Measurements from ENCODE around the gene EML6. TPM values are rescaled to one million over a fixed set of nuclear protein-coding genes. Genes with fewer than 3 reads are reported as not detected.
"Not testable (repeated sequence)": the region's sequence is repeated elsewhere in the genome, so short reads cannot be mapped to it uniquely, and the experiment has no call there.

EML6 gene
- total RNA-seq, 2 donors from 2014 or later = 0.96 to 2.0 TPM

DNA sequence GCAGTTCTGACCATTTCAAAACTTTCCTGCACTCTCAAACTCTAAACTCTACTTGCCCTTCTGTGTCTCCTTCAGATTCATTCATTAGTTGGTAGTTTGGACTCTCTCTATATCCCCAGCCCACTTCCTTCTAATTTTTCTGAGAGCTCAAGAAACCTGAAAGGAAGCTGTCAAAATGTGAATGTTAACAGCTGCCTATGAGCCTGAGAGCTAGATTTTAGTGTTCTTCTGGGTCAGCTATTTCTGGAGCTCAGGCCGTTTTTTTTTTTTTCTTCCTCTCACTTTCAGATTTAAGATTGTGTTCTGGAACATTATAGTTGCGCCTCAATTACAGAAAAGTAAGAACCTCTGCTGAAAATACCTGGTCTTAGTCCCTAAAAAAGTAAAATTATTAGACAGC is 253.7 kb downstream of the EML6 start:
- peaks cover 35% of the 10 kb centered on the region for H3K4me1 Mint-ChIP-seq (ENCODE audit: low read depth)

DNA sequence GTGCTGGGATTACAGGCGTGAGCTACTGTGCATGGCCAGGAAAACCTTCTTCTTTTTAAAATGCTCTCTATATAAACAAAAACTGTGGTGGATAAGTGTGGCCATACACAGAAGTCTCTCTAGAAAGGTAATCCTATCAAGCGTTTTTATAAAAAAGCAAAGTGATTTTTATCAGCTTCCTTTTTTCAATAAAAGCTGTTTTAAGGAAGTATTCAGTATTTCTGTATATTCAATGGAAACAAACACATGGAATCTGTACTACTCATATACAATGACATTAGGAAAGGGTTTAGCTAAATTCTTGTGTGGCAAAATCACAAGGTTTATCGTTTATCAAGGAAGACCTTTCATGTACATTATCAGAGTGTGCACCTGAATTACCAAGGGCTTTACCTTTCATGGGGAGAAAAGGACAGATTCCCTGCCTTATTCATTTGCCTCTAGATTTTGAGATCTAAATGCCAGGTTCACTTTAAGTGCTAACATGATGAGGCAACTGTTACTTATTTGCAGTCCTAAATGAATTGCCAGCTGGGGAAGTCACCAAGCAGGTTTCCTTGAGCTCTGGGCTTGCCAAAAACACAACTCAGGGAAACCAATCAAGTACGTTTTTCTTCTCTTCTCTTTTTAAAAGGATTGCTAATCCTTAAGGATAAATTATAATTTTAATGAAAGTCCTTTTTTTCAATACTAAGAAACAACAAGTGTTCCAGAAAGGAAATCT is 256.0 kb downstream of the EML6 start:
- H3K4me3 Mint-ChIP-seq = no peak overlapping the region
- peak overlapping the region; percentile 73 for H3K27ac Mint-ChIP-seq
- H3K27me3 Mint-ChIP-seq (ENCODE audit: low read depth) = no peaks in the 10 kb centered on the region
- H3K36me3 Mint-ChIP-seq (ENCODE audit: insufficient read depth in 2 of 2) = peaks cover 0 to 2% of the 10 kb centered on the region in 2 donors
- no peak for ATAC-seq (replicated peaks in 1 of 2)
- no peak for DNase-seq
- peaks cover 35% of the 10 kb centered on the region for H3K4me1 Mint-ChIP-seq (ENCODE audit: low read depth)
- H3K9me3 Mint-ChIP-seq = no peaks in the 10 kb centered on the region

More for the DNA sequence above, 253.7 kb downstream of the EML6 start:
- H3K27me3 Mint-ChIP-seq (ENCODE audit: low read depth) = no peaks in the 10 kb centered on the region
- H3K9me3 Mint-ChIP-seq = no peaks in the 10 kb centered on the region
- H3K27ac Mint-ChIP-seq = peak overlapping the region; percentile 20
- H3K4me3 Mint-ChIP-seq = no peak overlapping the region
- ATAC-seq (replicated peaks in 1 of 2) = no peak
- no peak for DNase-seq
- peaks cover 0 to 2% of the 10 kb centered on the region in 2 donors for H3K36me3 Mint-ChIP-seq (ENCODE audit: insufficient read depth in 2 of 2)

DNA sequence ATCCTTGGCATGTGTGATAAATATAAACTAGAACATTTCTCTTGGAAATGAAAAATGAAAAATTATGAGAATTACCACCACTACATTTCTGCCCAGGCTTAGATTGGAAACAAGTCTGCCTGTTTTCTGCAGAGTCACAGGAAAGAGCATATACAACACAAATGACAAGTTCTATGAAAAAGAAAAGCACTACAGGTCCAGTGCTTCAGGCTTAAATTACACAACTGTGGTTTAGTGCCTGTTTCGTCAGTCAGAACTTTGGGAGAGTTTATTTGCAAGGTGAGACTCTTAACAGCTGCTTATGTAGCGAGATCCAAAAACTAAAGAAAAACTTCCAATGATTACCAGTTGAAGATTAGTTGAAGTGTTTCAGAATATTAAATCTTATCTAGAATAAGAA is 257.9 kb downstream of the EML6 start:
- no peak overlapping the region for H3K27ac Mint-ChIP-seq
- ATAC-seq (replicated peaks in 1 of 2) = no peak
- peaks cover 38% of the 10 kb centered on the region for H3K4me1 Mint-ChIP-seq (ENCODE audit: low read depth)
- H3K36me3 Mint-ChIP-seq (ENCODE audit: insufficient read depth in 2 of 2) = peaks cover 0 to 7% of the 10 kb centered on the region in 2 donors
- no peaks in the 10 kb centered on the region for H3K27me3 Mint-ChIP-seq (ENCODE audit: low read depth)
- no peak overlapping the region for H3K4me3 Mint-ChIP-seq
- H3K9me3 Mint-ChIP-seq = no peaks in the 10 kb centered on the region
- no peak for DNase-seq

DNA sequence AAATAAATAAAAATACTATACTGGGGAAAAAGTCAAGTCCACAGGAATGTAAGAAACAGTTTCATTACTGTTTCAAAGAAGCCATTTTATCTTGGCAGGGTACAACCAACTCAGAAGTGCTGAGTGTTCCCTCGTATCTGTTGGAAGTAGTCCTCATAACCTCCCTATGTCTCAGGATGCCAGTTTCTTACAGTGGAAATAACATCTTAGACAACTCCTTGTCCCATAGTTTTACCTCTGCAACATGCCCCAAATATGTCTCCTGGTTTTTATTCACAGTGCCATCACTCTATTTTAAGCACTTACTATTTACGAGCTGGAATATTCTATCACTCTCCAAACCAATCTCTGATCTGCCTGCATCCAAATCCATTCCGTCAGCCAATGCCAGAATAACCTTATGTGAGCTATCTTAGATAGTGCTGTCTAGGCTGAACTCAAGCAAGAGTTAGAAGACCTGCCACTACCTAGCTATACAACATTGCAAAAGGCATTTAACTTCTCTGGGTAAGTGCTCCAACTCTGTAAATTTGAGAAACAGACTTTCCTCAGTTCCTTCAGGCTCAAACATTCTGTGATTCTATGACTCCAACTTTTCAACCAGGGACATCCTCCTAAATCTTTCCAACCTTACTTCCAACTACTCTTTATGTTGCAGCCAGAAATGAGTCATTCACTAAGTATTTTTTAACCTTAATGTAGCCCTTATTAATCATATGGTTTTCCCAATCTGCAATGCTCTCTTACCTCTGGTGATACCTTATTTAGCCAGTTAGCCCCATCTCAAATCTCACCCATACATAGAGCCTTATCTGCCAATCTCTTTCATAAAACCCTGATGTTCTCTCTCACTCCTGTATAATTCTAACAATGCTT is 260.1 kb downstream of the EML6 start:
- ATAC-seq (replicated peaks in 1 of 2) (no peak), DNase-seq (no peak)
- Mint-ChIP-seq H3K4me3 (no peak overlapping the region), H3K27ac (peak overlapping the region; percentile 8), H3K4me1 (ENCODE audit: low read depth) (peaks cover 23% of the 10 kb centered on the region), H3K27me3 (ENCODE audit: low read depth) (no peaks in the 10 kb centered on the region), H3K36me3 (ENCODE audit: insufficient read depth in 2 of 2) (peaks cover 2 to 8% of the 10 kb centered on the region in 2 donors), H3K9me3 (no peaks in the 10 kb centered on the region)

DNA sequence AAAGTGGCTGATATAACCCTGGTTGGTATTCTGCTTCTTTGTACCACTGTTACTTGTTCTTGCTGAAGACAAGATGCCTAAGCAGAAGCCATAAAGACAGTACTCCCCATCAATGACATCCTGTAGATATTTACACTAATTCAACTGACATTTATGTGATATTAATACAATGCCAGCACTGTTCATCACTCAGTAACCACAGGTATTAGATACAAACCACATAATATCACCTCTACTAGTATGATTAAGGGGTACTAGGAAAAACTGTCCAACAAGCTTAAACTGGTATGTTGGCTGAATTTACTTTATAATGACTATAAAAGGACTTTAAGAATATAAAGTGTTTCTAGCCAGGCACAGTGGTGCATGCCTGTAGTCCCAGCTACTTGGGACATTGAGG is 261.0 kb downstream of the EML6 start:
- Mint-ChIP-seq H3K4me1 (ENCODE audit: low read depth) (peaks cover 25% of the 10 kb centered on the region), H3K36me3 (ENCODE audit: insufficient read depth in 2 of 2) (peaks cover 2 to 8% of the 10 kb centered on the region in 2 donors), H3K27ac (no peak overlapping the region), H3K4me3 (no peak overlapping the region), H3K9me3 (no peaks in the 10 kb centered on the region), H3K27me3 (ENCODE audit: low read depth) (no peaks in the 10 kb centered on the region)
- ATAC-seq (replicated peaks in 1 of 2) (no peak), DNase-seq (no peak)

DNA sequence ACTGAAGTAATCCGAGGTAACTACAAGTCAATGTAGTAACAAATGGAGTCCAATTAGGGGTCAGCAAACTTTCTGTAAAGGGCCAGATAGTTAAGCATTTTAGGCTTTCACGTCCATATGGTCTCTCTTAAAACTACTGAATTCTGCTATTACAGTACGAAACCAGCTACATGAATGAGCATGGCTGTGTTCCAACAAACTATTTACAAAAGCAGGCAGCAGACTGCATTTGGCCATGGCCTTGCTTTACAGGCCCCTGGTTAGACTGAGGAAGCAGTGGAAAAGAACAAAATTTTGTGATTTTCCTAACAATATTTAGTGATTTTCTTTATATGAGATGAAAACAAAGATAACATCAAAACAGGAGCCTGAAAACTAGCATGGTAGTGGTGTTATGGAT is 262.8 kb downstream of the EML6 start:
- ATAC-seq (replicated peaks in 1 of 2) (no peak), DNase-seq (no peak)
- Mint-ChIP-seq H3K36me3 (ENCODE audit: insufficient read depth in 2 of 2) (peaks cover 2 to 8% of the 10 kb centered on the region in 2 donors), H3K4me3 (no peak overlapping the region), H3K9me3 (no peaks in the 10 kb centered on the region), H3K4me1 (ENCODE audit: low read depth) (peaks cover 15% of the 10 kb centered on the region), H3K27me3 (ENCODE audit: low read depth) (no peaks in the 10 kb centered on the region), H3K27ac (peak overlapping the region; percentile 57)

DNA sequence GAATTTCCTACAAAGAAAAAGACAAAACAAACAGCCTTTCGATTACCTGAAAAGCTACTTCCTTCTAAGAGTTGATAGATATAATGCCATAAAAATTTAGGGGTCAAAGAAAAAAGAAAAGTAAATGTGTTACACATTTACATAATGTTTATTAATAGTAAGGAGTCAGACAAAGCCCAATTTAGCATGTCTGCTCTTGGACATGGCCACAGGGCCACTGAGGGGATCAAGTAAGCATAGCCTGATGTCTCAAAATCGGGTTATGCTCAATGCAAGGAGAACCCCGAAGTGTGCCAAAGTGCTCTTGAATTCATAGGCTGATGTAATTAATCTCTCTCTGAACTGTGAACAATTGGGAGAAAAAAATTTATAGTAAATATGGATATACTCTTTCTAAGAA is 265.1 kb downstream of the EML6 start:
- Mint-ChIP-seq H3K4me3 (no peak overlapping the region), H3K4me1 (ENCODE audit: low read depth) (peaks cover 26% of the 10 kb centered on the region), H3K27me3 (ENCODE audit: low read depth) (no peaks in the 10 kb centered on the region), H3K9me3 (no peaks in the 10 kb centered on the region), H3K27ac (peak overlapping the region; percentile 70), H3K36me3 (ENCODE audit: insufficient read depth in 2 of 2) (peaks cover 2 to 8% of the 10 kb centered on the region in 2 donors)
- DNase-seq (no peak), ATAC-seq (replicated peaks in 1 of 2) (no peak)

DNA sequence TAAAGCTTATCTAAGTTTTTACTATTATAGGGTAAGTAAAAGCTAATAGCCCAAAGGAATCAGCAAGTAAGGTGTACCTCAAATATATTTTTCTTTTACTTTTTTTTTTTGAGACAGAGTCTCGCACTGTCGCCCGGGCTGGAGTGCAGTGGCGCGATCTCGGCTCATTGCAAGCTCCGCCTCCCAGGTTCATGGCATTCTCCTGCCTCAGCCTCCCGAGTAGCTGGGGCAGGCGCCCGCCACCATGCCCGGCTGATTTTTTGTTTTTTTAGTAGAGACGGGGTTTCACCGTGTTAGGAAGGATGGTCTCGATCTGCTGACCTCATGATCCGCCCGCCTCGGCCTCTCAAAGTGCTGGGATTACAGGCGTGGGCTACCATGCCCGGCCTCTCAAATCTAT is 267.2 kb downstream of the EML6 start:
- H3K4me3 Mint-ChIP-seq; DNase-seq; H3K27ac Mint-ChIP-seq; ATAC-seq (replicated peaks in 1 of 2); H3K36me3 Mint-ChIP-seq (ENCODE audit: insufficient read depth in 2 of 2); H3K9me3 Mint-ChIP-seq; H3K27me3 Mint-ChIP-seq (ENCODE audit: low read depth): not testable (repeated sequence)
- peaks cover 37% of the 10 kb centered on the region for H3K4me1 Mint-ChIP-seq (ENCODE audit: low read depth)

DNA sequence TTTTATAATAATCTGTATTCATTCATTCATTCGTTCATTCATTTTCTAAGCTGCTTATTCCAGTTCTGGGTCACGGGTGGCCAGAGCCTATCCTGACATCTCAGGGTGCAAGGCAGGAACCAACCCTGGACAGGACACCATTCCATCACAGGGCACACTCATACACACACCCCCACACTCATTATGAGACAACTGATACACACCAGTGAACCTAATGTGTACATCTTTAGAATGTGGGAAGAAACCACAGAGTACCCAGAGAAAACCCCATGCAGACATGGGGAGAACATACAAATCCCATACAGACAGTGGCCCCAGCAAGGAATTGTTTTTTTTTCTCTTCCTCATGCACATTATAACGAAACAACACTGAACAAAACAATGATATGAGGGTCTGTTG is 272.1 kb downstream of the EML6 start:
- Mint-ChIP-seq H3K36me3 (ENCODE audit: insufficient read depth in 2 of 2) (no peaks in the 10 kb centered on the region), H3K27me3 (ENCODE audit: low read depth) (no peaks in the 10 kb centered on the region), H3K9me3 (no peaks in the 10 kb centered on the region), H3K27ac (no peak overlapping the region), H3K4me3 (no peak overlapping the region), H3K4me1 (ENCODE audit: low read depth) (peaks cover 67% of the 10 kb centered on the region)
- ATAC-seq (replicated peaks in 1 of 2) = peak in 1 of 2 donors; percentile 47
- DNase-seq = no peak

DNA sequence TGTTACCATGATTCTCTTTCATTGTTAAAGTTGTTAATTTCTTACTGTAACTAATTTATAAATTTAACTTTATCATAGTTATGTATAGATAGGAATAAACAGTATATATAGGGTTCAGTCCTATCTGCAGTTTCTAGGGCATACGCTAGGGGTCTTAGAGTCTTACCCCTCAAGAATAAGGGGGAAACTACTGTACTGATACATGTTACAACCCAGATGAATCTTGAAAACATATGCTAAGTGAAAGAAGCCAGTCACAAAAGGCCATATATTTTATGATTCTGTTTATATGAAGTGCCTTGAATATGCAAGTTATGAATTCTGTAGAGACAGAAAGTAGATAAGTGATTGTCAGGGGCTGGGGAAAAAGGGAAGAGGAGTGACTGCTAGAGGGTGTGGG is 274.4 kb downstream of the EML6 start:
- no peak for ATAC-seq (replicated peaks in 1 of 2)
- no peaks in the 10 kb centered on the region for H3K9me3 Mint-ChIP-seq

DNA sequence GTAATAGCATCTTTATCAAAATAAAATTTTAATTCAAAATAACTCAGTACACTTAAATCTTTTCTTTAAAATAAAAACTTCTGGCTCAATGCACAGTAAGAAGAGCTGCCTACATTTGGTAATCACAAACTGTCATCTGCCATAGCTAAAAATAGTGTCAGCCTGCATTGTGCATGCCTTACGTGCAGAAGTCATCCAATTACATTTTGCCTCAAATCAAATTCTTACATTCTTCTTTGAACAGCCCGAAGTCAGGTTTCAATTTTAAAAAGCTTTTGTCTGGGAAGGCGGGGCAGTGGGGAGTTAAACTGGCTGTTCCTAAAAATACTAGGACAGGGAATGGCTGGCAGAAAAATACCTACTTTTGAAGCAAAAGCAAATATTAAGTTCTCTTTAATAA is 275.7 kb downstream of the EML6 start:
- H3K27me3 Mint-ChIP-seq (ENCODE audit: low read depth) = no peaks in the 10 kb centered on the region
- H3K4me1 Mint-ChIP-seq (ENCODE audit: low read depth) = peaks cover 55% of the 10 kb centered on the region
- ATAC-seq (replicated peaks in 1 of 2) = no peak
- no peak overlapping the region for H3K27ac Mint-ChIP-seq
- H3K36me3 Mint-ChIP-seq (ENCODE audit: insufficient read depth in 2 of 2) = no peaks in the 10 kb centered on the region
- H3K4me3 Mint-ChIP-seq = peak overlapping the region in 1 of 2 donors; percentile 25
- no peaks in the 10 kb centered on the region for H3K9me3 Mint-ChIP-seq
- DNase-seq = no peak

More for the DNA sequence above, 274.4 kb downstream of the EML6 start:
- no peaks in the 10 kb centered on the region for H3K36me3 Mint-ChIP-seq (ENCODE audit: insufficient read depth in 2 of 2)
- H3K4me1 Mint-ChIP-seq (ENCODE audit: low read depth) = peaks cover 62% of the 10 kb centered on the region
- no peak overlapping the region for H3K27ac Mint-ChIP-seq
- H3K27me3 Mint-ChIP-seq (ENCODE audit: low read depth) = no peaks in the 10 kb centered on the region
- no peak overlapping the region for H3K4me3 Mint-ChIP-seq
- no peak for DNase-seq

DNA sequence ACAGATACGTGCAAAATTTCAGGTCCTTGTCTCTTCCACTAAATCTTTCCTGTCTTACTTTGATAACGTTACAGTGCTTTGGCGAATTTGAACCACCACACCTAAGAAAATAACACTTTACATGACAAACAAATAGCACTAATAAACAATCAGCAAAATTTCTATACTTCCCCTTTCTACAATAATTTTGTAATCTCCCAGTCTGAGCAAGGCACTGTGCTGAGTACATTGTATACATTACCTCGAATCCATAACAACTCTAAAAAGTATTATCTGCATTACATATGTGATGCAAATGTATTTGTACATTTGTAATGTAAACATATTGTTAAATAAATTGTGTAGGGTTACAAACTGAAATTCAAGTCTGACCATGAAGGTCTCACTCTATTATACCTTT is 276.9 kb downstream of the EML6 start:
- Mint-ChIP-seq H3K4me3 (peak overlapping the region in 1 of 2 donors; percentile 20), H3K27ac (peak overlapping the region; percentile 22), H3K27me3 (ENCODE audit: low read depth) (no peaks in the 10 kb centered on the region), H3K4me1 (ENCODE audit: low read depth) (peaks cover 56% of the 10 kb centered on the region), H3K36me3 (ENCODE audit: insufficient read depth in 2 of 2) (no peaks in the 10 kb centered on the region), H3K9me3 (no peaks in the 10 kb centered on the region)
- DNase-seq = no peak
- no peak for ATAC-seq (replicated peaks in 1 of 2)

DNA sequence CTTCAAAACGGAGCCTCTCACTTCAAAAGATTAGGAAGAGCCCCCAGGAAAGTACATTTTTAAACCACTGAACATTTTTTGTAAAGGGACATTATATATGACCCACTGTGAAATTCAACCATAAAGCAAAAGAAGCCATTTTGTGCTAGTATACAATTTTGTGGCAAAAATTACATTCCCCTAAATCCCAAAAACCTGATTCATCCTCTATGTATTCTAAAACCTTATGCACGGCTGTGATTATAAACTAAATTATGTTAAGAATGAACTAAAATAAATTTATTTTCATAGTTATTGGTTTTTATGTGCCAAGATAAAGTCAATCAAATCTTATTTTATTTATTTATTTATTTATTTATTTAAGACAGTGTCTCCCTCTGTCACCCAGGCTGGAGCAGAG is 278.3 kb downstream of the EML6 start:
- no peaks in the 10 kb centered on the region for H3K36me3 Mint-ChIP-seq (ENCODE audit: insufficient read depth in 2 of 2)
- no peak overlapping the region for H3K4me3 Mint-ChIP-seq
- DNase-seq (no peak), ATAC-seq (replicated peaks in 1 of 2) (no peak)
- H3K27me3 Mint-ChIP-seq (ENCODE audit: low read depth) = no peaks in the 10 kb centered on the region
- no peaks in the 10 kb centered on the region for H3K9me3 Mint-ChIP-seq
- H3K27ac Mint-ChIP-seq = peak overlapping the region; percentile 17
- H3K4me1 Mint-ChIP-seq (ENCODE audit: low read depth) = peaks cover 53% of the 10 kb centered on the region
